GM18520 (cell line): Measurements from ENCODE around the gene APBA1.

Experiments
- ATAC-seq: cut with Tn5 transposase; IDR thresholded peaks from one replicate; pipeline ENCODE4 v1.9.1; 2021; ENCODE audit not compliant: unreplicated experiment

APBA1 gene

GRCh38 chr9:69379270-69379982 lies 292.7 kb downstream of the APBA1 start:
- no peak for ATAC-seq

GRCh38 chr9:69377981-69378380 lies 294.2 kb downstream of the APBA1 start:
- ATAC-seq: no peak
